ENCODE results near the gene ATAD3A. TPM values are rescaled to one million over a fixed set of nuclear protein-coding genes. Genes with fewer than 3 reads are reported as not detected.

Gene ATAD3A
- total RNA-seq, 1 donor from 2014 or later = 21.9 TPM

DNA sequence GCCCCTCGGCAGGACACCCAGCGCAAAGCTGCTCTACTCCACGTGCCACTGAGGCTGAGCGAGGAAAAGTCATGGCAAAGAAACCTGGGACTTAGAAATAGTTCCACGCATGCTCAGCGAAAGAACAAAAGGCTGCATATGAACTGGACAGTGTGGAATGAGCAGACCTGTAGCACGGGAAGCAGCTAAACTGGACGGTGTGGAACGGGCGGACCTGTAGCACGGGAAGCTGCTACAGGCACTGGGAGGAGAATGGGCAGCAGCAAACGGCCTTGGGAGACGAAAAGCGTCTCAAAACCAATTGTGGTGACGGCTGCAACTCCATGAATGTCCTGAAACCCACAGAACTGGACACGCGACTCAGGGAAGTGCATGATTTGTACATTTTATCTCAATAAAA, 47.1 kb downstream of the ATAD3A start:
- H3K27ac ChIP-seq = no peak overlapping the region

DNA sequence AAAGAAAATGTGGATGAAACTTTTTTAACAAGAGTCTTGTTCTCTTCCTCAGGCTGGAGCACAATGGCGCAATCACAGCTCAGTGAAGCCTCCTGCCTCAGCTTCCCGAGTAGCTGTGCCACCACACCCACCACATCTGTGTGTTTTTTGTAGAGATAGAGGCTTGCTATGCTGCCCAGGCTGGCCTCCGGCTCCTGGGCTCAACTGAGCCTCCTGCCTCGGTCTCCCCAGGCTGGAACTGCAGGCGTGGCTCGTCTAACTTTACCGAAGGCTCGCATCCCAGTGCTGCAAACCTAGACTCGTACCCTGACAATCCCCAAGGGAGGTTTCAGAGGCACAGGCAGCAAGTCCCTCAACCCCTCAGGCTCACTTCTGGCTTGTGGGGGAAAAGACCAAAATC, 48.2 kb downstream of the ATAD3A start:
- peaks cover 6% of the 10 kb centered on the region for H3K4me1 ChIP-seq
- no peaks in the 10 kb centered on the region for H3K9me3 ChIP-seq
- peaks cover 0 to 35% of the 10 kb centered on the region in 2 donors for H3K36me3 ChIP-seq
- no peaks in the 10 kb centered on the region for H3K27me3 ChIP-seq
- intact Hi-C loops (cut with DNase I) = no loop called here
- H3K27ac ChIP-seq = no peak overlapping the region
- TF ChIP-seq CTCF (IDR thresholded peaks at IDR 0.05) (no peak), POLR2AphosphoS5 (IDR thresholded peaks at IDR 0.05; ENCODE audit: insufficient read depth in 1 of 2, low read depth in 1 of 2) (no peak), POLR2A (IDR thresholded peaks at IDR 0.05) (no peak)
- no peak for DNase-seq (ENCODE audit: extremely low spot score in 2 of 2)
- H3K4me3 ChIP-seq = no peak overlapping the region

More for the DNA sequence above, 47.1 kb downstream of the ATAD3A start:
- H3K4me1 ChIP-seq = no peaks in the 10 kb centered on the region
- no peaks in the 10 kb centered on the region for H3K9me3 ChIP-seq
- no peak for DNase-seq (ENCODE audit: extremely low spot score in 2 of 2)
- H3K4me3 ChIP-seq = no peak overlapping the region
- peaks cover 0 to 27% of the 10 kb centered on the region in 2 donors for H3K36me3 ChIP-seq
- no peak for TF ChIP-seq CTCF (IDR thresholded peaks at IDR 0.05)
- TF ChIP-seq POLR2A (IDR thresholded peaks at IDR 0.05) = no peak
- no peak for TF ChIP-seq POLR2AphosphoS5 (IDR thresholded peaks at IDR 0.05; ENCODE audit: insufficient read depth in 1 of 2, low read depth in 1 of 2)
- H3K27me3 ChIP-seq = no peaks in the 10 kb centered on the region
- intact Hi-C loops (cut with DNase I) = no loop called here

- Histone ChIP-seq H3K9me3 (no peaks in the 10 kb centered on the region), H3K4me1 (peaks cover 11% of the 10 kb centered on the region), H3K36me3 (peaks cover 0 to 35% of the 10 kb centered on the region in 2 donors), H3K27me3 (no peaks in the 10 kb centered on the region), H3K27ac (no peak overlapping the region), H3K4me3 (no peak overlapping the region)
- no peak for DNase-seq (ENCODE audit: extremely low spot score in 2 of 2)
- no peak for TF ChIP-seq CTCF (IDR thresholded peaks at IDR 0.05)
- no peak for TF ChIP-seq POLR2AphosphoS5 (IDR thresholded peaks at IDR 0.05; ENCODE audit: insufficient read depth in 1 of 2, low read depth in 1 of 2)
- TF ChIP-seq POLR2A (IDR thresholded peaks at IDR 0.05) = no peak
- intact Hi-C loops (cut with DNase I) = no loop called here
These were observed 50.0 kb downstream of the ATAD3A start for GRCh38 chr1:1561801-1562470.

- H3K36me3 ChIP-seq = peaks cover 0 to 35% of the 10 kb centered on the region in 2 donors
- TF ChIP-seq POLR2A (IDR thresholded peaks at IDR 0.05) (no peak), CTCF (IDR thresholded peaks at IDR 0.05) (no peak), POLR2AphosphoS5 (IDR thresholded peaks at IDR 0.05; ENCODE audit: insufficient read depth in 1 of 2, low read depth in 1 of 2) (no peak)
- H3K4me1 ChIP-seq = peaks cover 13% of the 10 kb centered on the region
- no peaks in the 10 kb centered on the region for H3K27me3 ChIP-seq
- DNase-seq (ENCODE audit: extremely low spot score in 2 of 2) = no peak
- H3K27ac ChIP-seq = no peak overlapping the region
- H3K4me3 ChIP-seq = no peak overlapping the region
- H3K9me3 ChIP-seq = no peaks in the 10 kb centered on the region
- intact Hi-C loops (cut with DNase I) = no loop called here
These were observed 50.7 kb downstream of the ATAD3A start for GRCh38 chr1:1562556-1563195.

DNA sequence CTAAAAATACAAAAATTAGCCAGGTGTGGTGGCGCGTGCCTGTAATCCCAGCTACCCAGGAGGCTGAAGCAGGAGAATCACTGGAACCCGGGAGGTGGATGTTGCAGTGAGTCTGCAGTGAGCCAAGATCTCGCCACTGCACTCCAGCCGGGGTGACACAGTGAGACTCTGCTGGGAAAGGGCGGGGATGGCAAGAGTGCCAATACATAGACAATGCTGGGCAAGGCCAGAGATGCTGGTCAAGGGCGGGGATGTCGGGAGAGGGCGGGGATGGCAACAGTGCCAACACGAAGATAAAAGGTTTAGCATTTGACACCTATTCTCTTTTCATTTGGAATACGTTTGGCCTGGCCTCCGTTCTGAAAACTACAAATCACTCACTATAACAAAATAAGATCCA, 51.7 kb downstream of the ATAD3A start:
- H3K27ac ChIP-seq = no peak overlapping the region
- peaks cover 0 to 35% of the 10 kb centered on the region in 2 donors for H3K36me3 ChIP-seq
- TF ChIP-seq POLR2A (IDR thresholded peaks at IDR 0.05) (no peak), POLR2AphosphoS5 (IDR thresholded peaks at IDR 0.05; ENCODE audit: insufficient read depth in 1 of 2, low read depth in 1 of 2) (no peak), CTCF (IDR thresholded peaks at IDR 0.05) (no peak)
- intact Hi-C loops (cut with DNase I) = no loop called here
- no peak overlapping the region for H3K4me3 ChIP-seq
- peaks cover 17% of the 10 kb centered on the region for H3K4me1 ChIP-seq
- no peaks in the 10 kb centered on the region for H3K27me3 ChIP-seq
- DNase-seq (ENCODE audit: extremely low spot score in 2 of 2) = no peak
- H3K9me3 ChIP-seq = no peaks in the 10 kb centered on the region

Measured in vagina (tissue), 2 donors.